ENCODE measurements around the gene C19orf73. TPM values are rescaled to one million over a fixed set of nuclear protein-coding genes. Genes with fewer than 3 reads are reported as not detected.

C19orf73 gene
- total and polyA plus RNA-seq, 8 donors, result 1.4 to 9.8 (median 1.8) TPM

- ATAC-seq, result peak; percentile 68 to 88 (median 82)
- no peak for FAIRE-seq
These were observed 46.3 kb upstream of the C19orf73 start for GRCh38 chr19:49165111-49165750.

GRCh38 chr19:49161987-49162386, 43.0 kb upstream of the C19orf73 start:
- WGBS, 2 donors, result 86 to 89% methylated on average over 4 of the region's 4 CpGs
- H3K27me3 ChIP-seq, result no peaks in the 10 kb centered on the region
- no peaks in the 10 kb centered on the region for H3K9me3 ChIP-seq
- H3K27ac ChIP-seq, result no peak overlapping the region
- no peak for DNase-seq
- no peak for ATAC-seq
- no peak for FAIRE-seq
- no peaks in the 10 kb centered on the region for H3K36me3 ChIP-seq
- no peak overlapping the region for H3K4me3 ChIP-seq
- intact Hi-C loops (cut with DNase I), result no loop called here
- peaks cover 7 to 18% (median 14%) of the 10 kb centered on the region in 3 donors for H3K4me1 ChIP-seq
- no peak for TF ChIP-seq CTCF (IDR thresholded peaks at IDR 0.05)

More at GRCh38 chr19:49165111-49165750, 46.3 kb upstream of the C19orf73 start:
- Histone ChIP-seq H3K4me1 (peaks cover 7 to 12% (median 8%) of the 10 kb centered on the region in 3 donors), H3K4me3 (no peak overlapping the region), H3K36me3 (no peaks in the 10 kb centered on the region), H3K27ac (peak overlapping the region; percentile 33 to 79 (median 70)), H3K27me3 (no peaks in the 10 kb centered on the region), H3K9me3 (no peaks in the 10 kb centered on the region)
- no peak for TF ChIP-seq CTCF (IDR thresholded peaks at IDR 0.05)
- intact Hi-C loops (cut with DNase I), result no loop called here
- WGBS, 2 donors, result 41 to 44% methylated on average over 24 of the region's 24 CpGs
- DNase-seq, result peak in 2 of 6 donors; percentile 31 to 35

GRCh38 chr19:49160450-49161189, 41.7 kb upstream of the C19orf73 start:
- intact Hi-C loops (cut with DNase I), result no loop called here
- DNase-seq (no peak), ATAC-seq (no peak), FAIRE-seq (no peak)
- Histone ChIP-seq H3K9me3 (no peaks in the 10 kb centered on the region), H3K4me1 (peaks cover 5 to 17% (median 12%) of the 10 kb centered on the region in 3 donors), H3K27ac (no peak overlapping the region), H3K4me3 (no peak overlapping the region), H3K27me3 (no peaks in the 10 kb centered on the region), H3K36me3 (no peaks in the 10 kb centered on the region)
- 92 to 94% methylated on average over 13 of the region's 13 CpGs for WGBS, 2 donors
- no peak for TF ChIP-seq CTCF (IDR thresholded peaks at IDR 0.05)

- H3K36me3 ChIP-seq, result no peaks in the 10 kb centered on the region
- no peaks in the 10 kb centered on the region for H3K27me3 ChIP-seq
- 1% methylated on average over 32 to 41 of the region's 41 CpGs for WGBS, 2 donors
- H3K4me1 ChIP-seq, result peaks cover 0 to 6% (median 6%) of the 10 kb centered on the region in 3 donors
- FAIRE-seq (no peak), ATAC-seq (peak; percentile 98), DNase-seq (peak; percentile 90 to 97 (median 95))
- H3K27ac ChIP-seq, result peak within 1 kb of the TSS; percentile 35 to 87 (median 74)
- no peaks in the 10 kb centered on the region for H3K9me3 ChIP-seq
- TF ChIP-seq CTCF (IDR thresholded peaks at IDR 0.05), result no peak
- intact Hi-C loops (cut with DNase I), result no loop called here
- H3K4me3 ChIP-seq, result peak within 1 kb of the TSS; percentile 55 to 87 (median 78)
These were observed 38.7 kb upstream of the C19orf73 start, which contains the start of gene TRPM4 for GRCh38 chr19:49157445-49158224. Gene TRPM4, plus strand, starts transcription at chr19:49157792. Its CDS starts 75 bp downstream, at chr19:49157867.

Measured in pancreas (tissue), 10 donors.